Activated gamma-delta T cell treated with anti-CD3 and anti-CD28 coated beads, Interleukin-2, amount 50 U/mL, for 16 hours (primary cell): ENCODE data around the gene FXYD1.
"Not testable (repeated sequence)": the region's sequence is repeated elsewhere in the genome, so short reads cannot be mapped to it uniquely, and the experiment has no call there.

Experiments
- DNase-seq: peaks from one replicate; pipeline ENCODE4 v3.0.0-alpha.2; 2020; ENCODE audit warnings: low read depth

Gene FXYD1

GRCh38 chr19:35138305-35138892, at the start of gene FXYD1:
FXYD1 (plus strand) TSS chr19:35138824; CDS start chr19:35140080, 1,256 bp downstream.
- no peak for DNase-seq

DNA sequence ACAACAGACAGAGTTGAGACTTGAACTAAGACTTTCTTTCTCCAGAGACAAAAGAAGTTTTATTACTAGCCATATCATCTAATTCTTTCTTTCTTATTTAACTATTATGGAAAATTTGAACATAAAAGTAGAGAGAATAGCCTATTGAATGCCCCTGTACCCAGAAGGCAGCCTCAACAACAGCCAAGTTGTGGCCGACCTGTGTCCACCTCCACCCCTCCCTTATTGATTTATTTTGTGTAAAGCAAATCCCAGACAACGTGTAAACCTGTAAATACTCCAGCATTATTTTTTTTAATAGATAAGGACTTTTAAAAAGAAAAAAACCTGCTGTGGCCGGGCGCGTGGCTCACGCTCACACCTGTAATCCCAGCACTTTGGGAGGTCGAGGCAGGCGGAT, 49.1 kb upstream of the FXYD1 start:
- DNase-seq, result no peak

DNA sequence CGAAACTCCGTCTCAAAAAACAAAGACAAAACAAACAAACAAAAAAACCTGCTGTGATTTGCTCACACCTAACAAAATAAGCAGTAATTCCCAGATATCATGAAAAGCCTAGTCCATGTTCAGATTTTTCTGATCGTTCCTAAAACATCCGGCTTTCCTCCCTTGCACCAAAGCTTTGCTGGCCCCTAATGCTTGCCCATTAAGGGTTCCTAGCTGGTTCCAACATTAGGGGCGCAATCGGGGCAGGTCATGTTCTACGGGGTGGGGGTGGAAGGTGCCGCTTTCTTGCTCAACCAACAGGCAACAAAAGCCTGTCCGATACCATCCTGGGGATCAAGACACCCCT, 48.5 kb upstream of the FXYD1 start:
- no peak for DNase-seq

DNA sequence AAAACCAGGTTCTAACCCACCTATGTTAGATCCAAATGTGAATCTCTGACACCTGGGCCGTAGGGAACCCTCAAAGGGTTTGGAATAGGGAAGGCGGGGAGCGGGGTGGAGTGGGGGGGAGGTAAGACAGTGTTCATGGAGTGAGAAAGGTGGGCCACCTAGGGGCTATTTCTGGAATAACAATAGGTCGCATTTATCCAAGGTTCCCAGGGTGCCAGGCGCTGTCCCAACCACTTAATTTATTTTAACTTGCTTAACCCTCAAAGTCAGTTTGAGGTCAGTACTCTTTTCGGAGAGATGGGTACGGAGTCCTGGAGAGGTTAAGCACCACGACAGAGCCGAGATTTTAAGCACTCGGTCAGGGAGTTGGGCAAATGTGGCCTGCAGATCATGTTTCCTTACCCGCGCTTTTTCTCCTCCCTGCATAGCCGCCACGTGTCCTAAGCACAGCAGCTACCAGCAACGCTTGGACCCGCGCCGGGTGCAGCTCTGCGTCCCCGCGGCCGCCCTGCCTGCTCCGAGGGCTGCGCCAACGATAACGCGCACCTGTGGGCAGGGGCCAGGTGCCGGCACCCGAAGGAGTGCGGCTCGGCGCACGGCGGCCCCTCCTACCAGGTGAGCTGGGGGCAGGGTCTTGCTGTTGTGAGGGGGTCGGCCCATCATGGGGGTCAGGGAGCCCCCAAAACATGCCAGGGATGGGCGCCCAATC, 48.0 kb upstream of the FXYD1 start:
- DNase-seq, result peak; percentile 11

- DNase-seq, result no peak
These were observed 45.2 kb upstream of the FXYD1 start for GRCh38 chr19:35093430-35093829.

- DNase-seq, result no peak
These were observed 44.5 kb upstream of the FXYD1 start for GRCh38 chr19:35093941-35094647.

DNA sequence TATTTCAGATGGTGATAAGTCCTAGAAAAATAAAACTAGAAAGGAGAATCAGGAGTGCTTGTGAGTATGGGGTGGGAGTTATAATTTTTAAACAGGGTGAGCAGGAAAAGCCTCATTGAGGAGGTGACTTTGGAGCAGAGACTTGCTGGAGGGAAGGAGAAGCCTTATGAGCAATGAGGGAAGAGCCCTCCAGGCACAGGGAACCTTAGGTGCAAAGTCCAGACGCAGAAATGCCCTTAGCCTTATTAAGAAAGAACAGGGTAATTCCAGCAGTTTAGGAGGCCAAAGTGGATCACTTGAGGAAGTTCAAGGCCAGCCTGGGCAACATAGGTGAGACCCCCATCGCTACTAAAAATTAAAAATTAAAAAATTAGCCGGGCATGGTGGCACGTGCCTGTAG, 44.0 kb upstream of the FXYD1 start:
- DNase-seq, result no peak

GRCh38 chr19:35095667-35096368, 42.8 kb upstream of the FXYD1 start:
- no peak for DNase-seq

DNA sequence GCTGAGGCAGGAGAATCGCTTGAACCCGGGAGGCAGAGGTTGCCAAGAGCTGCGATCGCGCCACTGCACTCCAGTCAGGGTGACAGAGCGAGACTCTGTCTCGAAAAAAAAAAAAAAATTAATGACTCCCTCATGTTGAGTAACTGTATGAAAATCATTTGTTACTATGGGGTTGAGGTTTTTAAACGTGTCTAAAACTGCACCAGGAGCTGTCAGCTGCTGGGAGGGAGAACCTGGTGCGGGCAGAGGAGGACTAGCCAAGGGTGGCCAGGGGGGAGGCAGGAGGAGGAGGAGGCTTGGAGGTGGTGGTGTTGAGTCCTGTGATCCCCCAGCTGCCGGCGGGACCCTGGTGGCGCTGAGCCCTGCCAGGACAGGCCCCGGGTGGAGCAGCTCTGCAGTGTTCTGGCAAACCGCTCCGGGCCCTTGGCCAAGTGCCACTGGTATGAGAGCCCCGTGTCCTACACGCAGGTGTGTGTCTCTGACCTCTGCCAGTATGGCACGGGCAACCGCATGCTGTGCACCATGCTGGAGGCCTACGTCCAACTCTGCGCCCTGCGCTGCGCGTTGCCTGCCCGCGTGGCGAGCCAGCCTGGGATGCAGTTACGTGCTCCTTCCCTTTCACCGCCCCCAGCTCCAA, 40.1 kb upstream of the FXYD1 start:
- DNase-seq, result no peak

GRCh38 chr19:35099155-35099896, 39.3 kb upstream of the FXYD1 start:
- no peak for DNase-seq

GRCh38 chr19:35099897-35100275, 38.7 kb upstream of the FXYD1 start:
- DNase-seq, result no peak

- no peak for DNase-seq
These were observed 37.8 kb upstream of the FXYD1 start for GRCh38 chr19:35100588-35101533.

DNA sequence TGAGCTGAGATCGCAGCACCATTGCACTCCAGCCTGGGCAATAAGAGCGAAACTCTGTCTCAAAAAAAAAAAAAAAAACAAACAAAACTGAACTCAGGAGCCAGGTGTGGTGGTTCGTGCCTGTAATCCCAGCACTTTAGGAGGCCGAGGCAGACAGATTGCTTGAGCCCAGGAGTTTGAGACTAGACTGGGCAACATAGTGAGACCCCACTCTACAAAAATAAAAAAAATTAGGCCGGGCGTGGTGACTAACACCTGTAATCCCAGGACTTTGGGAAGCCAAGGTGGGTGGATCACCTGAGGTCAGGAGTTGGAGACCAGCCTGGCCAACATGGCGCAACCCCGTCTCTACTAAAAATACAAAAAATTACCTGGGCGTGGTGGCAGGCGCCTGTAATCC, 36.7 kb upstream of the FXYD1 start:
- DNase-seq, result not testable (repeated sequence)

DNA sequence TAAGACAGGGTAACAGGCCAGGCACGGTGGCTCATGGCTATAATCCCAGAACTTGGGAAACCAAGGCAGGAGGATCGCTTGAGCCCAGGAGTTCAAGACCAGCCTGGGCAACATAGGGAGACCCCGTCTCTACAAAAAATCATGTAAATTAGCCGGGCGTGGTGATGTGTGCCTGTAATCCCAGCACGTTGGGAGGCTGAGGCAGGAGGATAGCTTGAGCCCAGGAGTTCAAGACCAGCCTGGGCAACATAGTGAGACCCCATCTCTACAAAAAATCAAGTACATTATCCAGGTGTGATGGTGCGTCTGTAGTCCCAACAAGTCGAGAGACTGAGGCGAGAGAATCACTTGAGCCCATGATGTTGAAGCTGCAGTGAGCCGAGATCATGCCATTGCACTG, 35.0 kb upstream of the FXYD1 start:
- not testable (repeated sequence) for DNase-seq

DNA sequence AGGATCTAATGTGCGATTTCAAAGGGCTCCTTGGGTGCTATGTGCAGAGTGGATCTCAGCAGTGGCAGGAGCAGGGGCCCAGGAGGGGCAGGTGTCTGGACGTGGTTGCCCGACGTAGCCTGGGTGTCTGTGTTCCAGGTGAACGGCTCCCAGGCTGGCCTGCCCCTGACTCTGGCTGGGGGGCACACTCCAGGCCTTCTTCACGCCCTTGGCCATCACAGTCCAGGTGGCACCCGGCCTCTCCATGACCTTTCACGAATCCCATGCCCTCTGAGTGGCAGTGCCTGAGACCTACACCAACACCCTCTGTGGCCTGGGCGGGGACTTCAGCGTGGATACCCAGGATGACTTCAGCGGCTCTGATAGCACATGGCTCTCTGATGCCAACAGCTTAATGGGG, 34.3 kb upstream of the FXYD1 start:
- no peak for DNase-seq

- DNase-seq, result no peak
These were observed 33.6 kb upstream of the FXYD1 start for GRCh38 chr19:35105047-35105410.

- no peak for DNase-seq
These were observed 33.0 kb upstream of the FXYD1 start for GRCh38 chr19:35105411-35106290.

DNA sequence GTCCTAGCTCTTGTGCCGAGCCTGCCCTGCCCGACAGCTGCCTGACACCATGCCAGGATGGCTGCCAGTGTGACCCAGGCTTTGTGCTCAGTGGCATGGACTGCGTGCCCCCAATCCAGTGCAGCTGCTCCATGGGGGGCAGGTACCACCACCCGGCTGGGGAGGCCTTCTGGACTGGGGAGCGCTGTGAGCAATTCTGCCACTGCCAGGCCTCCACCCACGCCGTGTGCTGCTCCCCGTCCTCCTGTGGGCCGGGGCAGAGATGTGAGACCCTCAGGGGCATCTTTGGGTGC, 32.4 kb upstream of the FXYD1 start:
- no peak for DNase-seq

DNA sequence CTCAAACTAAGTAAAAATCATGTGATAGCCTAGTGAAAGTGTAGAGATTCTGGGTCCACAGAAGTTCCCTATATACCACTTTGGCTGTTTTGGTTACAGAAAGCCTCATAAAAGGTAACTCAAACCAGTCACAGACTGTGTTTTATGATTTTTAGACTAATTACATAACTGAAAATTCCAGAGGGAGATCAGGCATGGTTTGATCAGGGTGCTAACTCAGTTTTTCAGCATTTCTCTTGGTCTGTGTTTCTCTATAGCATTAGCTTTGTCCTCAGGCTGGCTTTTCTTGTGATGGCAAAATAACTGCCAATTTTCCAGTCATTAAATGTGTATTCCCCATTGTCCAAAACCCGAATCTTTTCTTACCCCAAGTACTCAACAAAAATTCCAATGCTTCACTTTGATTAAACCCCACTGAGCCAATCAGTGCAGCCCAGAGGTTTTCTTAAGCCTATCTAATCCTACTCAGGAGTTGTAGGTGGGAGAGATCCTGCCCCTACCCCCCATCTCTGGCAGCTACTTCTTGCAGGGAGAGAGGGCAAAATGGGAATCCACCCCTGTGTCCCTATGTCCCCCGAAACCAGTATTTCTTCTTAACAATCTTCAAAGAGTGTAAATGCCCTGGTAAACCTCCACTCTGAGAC, 31.6 kb upstream of the FXYD1 start:
- DNase-seq, result no peak
